ENCODE data around the gene ATF5.

- TF ChIP-seq, protein P1, sequence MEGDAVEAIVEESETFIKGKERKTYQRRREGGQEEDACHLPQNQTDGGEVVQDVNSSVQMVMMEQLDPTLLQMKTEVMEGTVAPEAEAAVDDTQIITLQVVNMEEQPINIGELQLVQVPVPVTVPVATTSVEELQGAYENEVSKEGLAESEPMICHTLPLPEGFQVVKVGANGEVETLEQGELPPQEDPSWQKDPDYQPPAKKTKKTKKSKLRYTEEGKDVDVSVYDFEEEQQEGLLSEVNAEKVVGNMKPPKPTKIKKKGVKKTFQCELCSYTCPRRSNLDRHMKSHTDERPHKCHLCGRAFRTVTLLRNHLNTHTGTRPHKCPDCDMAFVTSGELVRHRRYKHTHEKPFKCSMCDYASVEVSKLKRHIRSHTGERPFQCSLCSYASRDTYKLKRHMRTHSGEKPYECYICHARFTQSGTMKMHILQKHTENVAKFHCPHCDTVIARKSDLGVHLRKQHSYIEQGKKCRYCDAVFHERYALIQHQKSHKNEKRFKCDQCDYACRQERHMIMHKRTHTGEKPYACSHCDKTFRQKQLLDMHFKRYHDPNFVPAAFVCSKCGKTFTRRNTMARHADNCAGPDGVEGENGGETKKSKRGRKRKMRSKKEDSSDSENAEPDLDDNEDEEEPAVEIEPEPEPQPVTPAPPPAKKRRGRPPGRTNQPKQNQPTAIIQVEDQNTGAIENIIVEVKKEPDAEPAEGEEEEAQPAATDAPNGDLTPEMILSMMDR (IDR thresholded peaks at IDR 0.05) = peak in 1 of 12 donors; percentile 7
- no peak for TF ChIP-seq POLR2A (IDR thresholded peaks at IDR 0.05)
These were observed 13.7 kb upstream of the ATF5 start for GRCh38 chr19:49915271-49915670.
